NCI-H1105 treated with DMSO at 0.1 percent for 48 hours (cell line): Measurements from ENCODE around the gene TOR3A.
"Not testable (repeated sequence)": the region's sequence is repeated elsewhere in the genome, so short reads cannot be mapped to it uniquely, and the experiment has no call there.

Experiments
- DNase-seq: peaks from one replicate; lab custom pipeline; 2025; lab: John Stamatoyannopoulos, UW

The TOR3A gene

DNA sequence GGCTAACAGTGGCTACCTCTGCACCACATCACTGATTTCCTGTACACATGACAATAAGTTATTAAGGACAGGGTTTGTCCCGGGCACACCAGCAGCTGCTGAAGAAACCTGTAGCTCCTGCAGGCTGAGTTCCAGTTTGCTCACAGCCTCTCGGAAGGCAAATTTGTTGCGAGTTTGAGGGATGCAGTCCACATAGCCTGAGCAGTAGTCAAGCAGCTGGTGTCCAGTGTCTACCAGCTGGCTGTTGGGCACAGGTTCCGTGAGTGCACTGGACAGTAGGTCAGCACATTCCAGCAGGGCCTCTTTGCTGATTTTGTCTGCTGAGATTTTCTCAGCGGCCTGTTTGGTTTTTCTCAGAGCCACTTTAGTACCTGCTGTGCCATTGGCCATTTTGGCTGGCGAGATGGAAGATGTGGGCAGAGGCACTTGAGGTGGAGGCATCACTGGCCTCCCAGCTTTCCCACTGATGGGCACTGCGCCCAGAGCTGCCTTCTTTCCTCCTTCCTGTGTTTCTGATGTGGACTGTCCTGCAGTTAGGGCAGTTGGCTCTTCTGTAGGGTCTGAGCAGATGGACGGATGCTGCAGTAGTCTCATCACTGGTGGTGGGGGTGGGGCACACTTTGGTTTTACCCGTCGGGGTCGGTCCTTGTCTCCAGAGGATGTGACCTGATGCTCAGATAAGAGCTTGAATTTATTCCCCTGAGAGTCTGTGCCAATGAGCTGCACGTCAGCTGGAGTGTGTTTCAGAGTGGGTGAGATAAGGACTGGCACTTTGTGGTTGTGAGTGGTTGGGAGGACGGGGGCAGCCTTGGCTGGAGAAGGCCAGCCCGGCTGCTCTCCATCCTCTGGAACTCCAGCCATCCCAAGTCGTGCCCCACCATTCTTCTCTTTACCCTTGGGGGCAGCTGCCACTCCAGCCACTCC, 26.1 kb downstream of the TOR3A start:
- DNase-seq = no peak

DNA sequence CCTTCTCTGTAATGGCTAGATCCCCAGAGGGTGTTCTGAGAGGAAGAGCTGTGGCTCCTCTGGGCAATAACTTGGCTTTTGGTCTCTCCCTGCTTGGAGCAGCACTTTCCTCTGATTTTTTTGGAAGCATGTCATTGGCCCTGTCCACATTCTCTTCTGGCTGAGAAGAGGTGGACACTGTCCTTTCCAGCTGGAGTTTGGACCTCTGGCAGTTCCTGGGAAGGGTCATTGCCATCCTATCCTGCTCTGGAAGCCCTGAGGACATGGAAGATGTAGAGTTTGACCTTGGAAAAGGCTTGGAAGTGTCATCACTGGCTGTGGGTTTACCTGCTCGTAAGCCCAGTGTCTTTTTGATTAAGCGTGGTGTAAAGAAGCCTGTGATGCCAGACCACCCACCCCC, 26.8 kb downstream of the TOR3A start:
- DNase-seq = no peak

DNA sequence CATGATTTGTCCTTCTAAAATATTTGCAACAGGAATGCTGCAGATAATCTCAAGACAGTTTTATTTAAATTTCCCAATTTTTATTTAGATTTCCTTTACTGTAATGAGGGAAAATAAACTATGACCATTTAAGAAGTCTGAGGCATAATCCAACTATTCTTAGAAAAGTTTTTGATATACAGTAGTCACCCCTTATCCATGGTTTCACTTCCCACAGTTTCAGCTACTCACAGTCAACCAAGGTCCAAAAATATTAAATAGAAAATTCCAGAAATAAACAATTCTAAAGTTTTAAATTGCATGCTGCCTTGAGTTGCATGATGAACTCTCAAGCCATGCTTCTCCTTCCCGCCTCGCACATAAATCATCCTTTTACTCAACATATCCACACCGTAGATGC, 33.3 kb downstream of the TOR3A start:
- no peak for DNase-seq

DNA sequence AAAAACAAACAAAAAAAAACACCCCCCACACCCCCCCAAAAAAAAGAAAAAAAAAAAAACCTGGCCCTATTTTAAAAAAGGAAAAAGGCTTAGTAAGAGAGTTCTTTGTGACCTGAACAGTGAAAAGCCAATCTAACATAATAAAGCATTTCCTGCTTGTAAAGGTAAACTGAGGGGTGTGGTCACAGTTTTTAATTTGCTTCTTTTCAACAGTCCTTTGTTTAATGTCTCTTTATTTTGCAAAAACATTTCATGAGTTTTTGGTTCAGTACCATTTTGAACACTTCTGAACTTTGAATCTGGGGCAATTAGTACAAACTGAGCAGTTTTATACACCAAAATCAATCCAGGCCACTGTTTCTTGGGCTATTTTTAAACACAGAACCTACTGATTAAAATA, 37.6 kb downstream of the TOR3A start:
- no peak for DNase-seq

DNA sequence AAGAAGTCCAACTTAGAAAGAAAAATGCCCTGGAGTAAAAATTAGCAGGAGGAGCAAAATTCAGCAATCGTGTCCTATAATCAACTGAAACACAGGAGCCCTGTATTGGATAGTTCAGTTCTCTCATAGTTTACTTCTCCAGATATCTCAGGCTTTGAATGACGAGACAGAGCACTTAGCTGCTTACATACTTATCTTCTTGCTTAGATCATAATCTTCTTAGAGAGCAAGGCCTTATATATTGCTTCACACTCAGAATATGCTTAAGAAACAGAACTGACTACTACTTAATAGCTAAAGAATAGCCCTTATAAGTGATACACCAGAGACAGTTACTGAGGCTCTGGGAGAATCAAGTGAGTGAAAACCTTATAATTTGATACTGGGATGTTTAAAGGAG, 38.9 kb downstream of the TOR3A start:
- no peak for DNase-seq

- no peak for DNase-seq
Observed at GRCh38 chr1:179121159-179121938, 39.5 kb downstream of the TOR3A start.

- no peak for DNase-seq
Observed at GRCh38 chr1:179124873-179125272, 43.0 kb downstream of the TOR3A start.

DNA sequence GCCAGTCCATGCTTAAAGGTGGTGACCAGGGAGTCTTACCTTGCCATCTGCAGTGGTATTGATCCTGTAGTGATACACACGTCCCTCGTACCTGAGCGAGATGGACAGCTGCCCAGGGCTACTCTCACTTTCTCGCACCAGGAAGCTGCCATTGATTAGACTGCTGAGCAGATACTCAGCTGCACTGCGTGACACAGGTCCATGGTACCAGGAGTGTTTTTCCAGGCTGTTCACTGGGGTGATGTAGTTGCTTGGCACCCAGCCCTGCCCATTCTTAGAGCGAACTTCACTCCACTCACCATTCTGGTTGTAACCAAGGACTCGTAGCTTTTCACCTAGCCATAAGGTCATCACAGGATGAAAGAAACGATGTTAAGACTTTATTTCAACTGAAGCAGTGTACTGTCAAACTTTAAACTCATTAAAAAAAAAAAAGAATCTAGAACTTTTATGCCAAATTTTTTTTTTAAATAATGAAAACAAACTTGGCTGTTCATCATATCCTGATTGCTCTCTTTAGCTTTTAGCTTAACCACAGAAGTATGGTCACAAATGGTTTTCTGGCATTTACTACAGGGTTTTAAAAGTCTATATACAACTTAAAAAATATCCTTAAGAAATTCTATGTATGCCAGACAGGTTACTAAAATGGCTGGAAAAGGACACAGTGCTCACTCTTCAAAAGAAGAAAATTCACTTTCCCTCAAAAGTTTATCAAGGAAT, 44.6 kb downstream of the TOR3A start:
- no peak for DNase-seq

DNA sequence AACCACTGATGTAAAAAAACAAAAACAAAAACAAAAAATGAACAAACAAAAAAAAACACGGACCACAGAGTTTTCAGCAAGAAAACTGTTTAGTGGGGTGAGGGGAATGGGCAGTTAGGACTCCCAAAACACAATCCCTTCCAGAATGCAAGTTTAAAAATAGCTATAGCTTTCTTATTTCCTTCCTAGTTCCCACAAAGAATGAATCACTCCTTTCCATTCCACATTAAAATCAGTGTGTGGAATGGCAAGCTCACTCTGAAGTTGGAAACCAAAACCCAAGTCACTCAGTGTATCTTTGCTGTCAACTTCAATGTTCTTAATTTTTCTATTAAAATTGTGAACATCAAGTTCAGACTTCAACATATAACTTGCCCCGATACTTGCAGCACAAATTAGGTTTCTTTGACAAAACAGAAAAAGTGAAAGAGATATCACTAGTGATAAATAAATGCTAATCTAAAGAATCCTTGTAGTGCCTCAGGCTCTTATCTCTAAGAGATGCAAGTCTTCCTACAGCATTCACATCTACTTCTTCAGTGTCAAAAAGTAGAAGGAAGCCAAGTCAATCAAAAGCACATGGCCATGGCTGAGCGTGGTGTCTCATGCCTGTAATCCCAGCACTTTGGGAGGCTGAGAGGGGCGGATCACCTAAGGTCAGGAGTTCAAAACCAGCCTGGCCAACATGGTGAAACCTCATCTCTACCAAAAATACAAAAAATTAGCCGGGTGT, 45.5 kb downstream of the TOR3A start:
- DNase-seq = no peak

DNA sequence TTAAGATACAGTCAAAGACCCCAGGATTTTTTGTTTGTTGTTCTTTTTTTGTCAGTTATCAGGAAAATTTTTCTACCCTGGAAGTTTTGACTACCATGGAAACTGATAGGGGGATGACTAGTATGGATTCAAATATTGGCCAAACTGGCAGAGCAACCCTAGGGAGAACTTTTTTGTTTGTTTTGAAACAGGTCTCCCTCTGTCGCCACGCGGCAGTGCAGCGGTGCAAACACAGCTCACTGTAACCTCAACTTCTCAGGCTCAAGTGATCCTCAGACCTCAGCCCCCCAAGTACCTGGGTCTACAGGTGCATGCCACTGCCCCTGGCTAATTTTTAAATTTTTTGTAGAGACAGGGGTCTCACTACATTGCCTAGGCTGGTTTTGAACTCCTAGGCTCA, 46.6 kb downstream of the TOR3A start:
- DNase-seq = no peak

DNA sequence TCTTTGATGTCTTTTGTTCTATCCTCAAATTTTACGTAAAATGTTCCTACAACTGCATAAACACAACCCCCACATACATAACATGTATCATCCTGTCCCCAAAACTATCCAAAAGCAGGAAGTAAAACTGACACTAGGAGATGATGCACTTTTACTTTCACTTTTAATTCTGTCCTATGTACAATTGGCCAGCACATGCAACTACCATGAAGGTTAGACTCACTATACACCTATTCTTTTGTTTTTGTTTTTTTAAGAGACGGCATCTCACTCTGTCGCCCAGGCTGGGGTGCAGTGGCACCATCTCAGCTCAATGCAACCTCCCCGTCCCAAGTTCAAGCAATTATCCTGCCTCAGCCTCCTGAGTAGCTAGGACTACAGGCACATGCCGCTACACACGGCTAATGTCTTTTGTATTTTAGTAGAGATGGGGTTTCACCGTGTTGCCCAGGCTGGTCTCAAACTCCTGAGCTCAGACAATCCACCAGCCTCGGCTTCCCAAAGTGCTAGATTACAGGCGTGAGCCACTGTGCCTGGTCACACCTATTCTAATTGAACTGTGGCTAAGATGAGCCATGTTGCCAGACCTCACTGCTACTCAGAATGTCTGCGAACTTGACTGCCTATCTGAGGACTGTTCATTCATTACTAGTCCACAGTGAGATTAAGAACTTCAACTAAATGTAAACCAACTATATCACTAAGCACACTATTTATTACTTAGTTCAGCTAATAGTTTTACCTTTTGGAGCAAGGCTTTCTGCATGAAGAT, 48.0 kb downstream of the TOR3A start:
- no peak for DNase-seq

- not testable (repeated sequence) for DNase-seq
Observed at GRCh38 chr1:179135168-179135567, 53.3 kb downstream of the TOR3A start.

GRCh38 chr1:179135707-179136106, 53.8 kb downstream of the TOR3A start:
- DNase-seq = not testable (repeated sequence)

- DNase-seq = no peak
Observed at GRCh38 chr1:179137617-179138255, 55.9 kb downstream of the TOR3A start.

GRCh38 chr1:179138755-179139154, 56.9 kb downstream of the TOR3A start:
- not testable (repeated sequence) for DNase-seq

DNA sequence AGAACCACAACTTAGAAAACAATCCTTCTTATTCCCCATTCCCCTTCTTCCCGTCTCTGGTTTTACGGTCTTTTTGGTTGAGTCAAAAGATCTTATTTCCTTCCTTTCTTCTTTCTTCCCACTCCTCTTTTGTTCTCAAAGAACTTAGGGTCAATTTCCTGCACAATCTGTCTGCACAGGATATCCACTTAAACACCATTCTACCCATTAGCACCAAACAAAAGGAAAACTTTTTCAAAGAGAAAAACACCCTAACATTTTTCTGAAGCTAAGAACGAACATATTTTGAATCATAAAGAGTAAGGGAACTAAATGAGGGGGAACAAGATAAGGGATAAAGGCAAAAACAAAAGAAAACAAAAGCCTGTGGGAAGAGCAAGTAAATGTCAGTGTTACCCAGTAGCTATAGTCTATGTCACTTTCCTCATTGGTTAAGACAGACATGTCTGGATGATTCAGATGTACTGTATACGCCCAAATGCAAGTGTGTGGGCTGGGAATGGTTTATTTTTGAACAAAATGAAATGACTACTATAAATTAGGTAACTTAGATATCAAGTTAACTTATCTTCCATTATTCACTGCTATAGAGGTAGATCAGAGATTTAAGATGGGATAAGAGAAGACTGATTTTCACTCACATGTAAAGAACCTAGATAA, 59.9 kb downstream of the TOR3A start:
- no peak for DNase-seq

- DNase-seq = no peak
Observed at GRCh38 chr1:179142889-179143299, 61.0 kb downstream of the TOR3A start.

DNA sequence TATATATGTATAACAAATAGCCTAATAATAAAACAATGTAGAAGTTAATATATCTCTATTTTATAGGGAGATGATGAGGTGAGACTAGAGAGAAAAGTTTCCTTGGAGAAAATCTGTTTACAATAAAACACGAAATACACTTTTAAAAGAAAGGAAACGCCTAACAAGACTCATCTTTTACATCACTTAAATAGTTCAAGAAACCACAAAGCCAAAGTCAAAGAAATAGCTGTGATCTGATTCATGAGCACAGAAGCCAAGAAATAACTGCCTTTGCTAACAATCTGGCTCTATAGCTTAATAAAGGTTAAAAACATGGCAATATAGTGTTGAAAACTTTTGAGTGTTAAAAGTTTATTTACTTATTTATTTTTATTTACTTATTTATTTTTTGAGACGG, 61.5 kb downstream of the TOR3A start:
- no peak for DNase-seq

GRCh38 chr1:179144626-179145025, 62.8 kb downstream of the TOR3A start:
- DNase-seq = no peak

- DNase-seq = no peak
Observed at GRCh38 chr1:179145521-179145920, 63.7 kb downstream of the TOR3A start.
